ENCODE measurements around the gene TEX101. TPM values are rescaled to one million over a fixed set of nuclear protein-coding genes. Genes with fewer than 3 reads are reported as not detected.
"Not testable (repeated sequence)": the region's sequence is repeated elsewhere in the genome, so short reads cannot be mapped to it uniquely, and the experiment has no call there.

TEX101 gene
- polyA plus RNA-seq (ENCODE audit: insufficient read length in 4 of 4), result under 1 TPM in 1 of 4 donors, not detected in 3; 0.06 TPM

GRCh38 chr19:43414554-43414953 lies at the start of gene TEX101:
Gene TEX101, plus strand, starts transcription at chr19:43414890. Its CDS starts 1,030 bp downstream, at chr19:43415920.
- no peak for DNase-seq (ENCODE audit: low read depth in 4 of 4, low spot score in 2 of 4)

GRCh38 chr19:43365677-43366076 lies 49.0 kb upstream of the TEX101 start:
- not testable (repeated sequence) for DNase-seq (ENCODE audit: low read depth in 4 of 4, low spot score in 2 of 4)

DNA sequence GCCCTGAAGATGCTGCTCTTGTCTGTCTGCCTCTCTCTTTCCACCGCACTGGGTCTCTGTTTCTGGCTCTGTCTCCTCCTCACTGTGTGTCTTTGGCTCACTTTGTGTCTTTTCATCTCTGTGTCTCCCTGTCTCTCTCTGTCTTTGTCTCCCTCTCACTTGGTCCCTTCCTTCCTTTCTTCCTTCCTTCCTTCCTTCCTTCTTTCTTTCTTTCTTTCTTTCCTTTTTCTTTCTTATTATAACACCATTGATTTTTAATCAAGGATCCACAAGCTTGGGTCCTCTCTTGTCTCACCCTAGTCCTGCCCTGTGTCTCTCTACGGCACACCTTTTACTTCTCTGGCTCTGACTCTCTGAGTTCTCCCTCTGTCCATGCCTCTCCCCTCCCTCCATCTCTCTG lies 46.9 kb upstream of the TEX101 start:
- DNase-seq (ENCODE audit: low read depth in 4 of 4, low spot score in 2 of 4), result no peak

DNA sequence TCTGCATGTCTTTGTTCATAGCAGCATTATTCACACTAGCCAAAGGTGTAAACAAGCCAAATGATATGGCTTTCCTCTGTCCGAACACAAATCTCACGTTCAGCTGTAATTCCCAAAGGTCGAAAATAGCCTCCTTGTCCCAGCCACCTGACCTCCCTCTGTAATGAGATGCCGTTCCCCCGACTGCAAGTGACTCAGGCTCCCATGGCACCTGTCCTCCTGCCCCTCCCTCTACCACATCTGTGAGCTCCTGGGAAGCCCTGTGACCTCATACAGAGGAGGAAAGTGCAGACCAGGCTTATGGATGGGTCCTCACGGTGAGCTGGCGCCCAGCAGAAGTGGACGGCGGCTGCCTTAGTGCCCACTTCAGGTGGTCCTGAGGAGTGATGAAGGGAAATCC lies 45.8 kb upstream of the TEX101 start:
- DNase-seq (ENCODE audit: low read depth in 4 of 4, low spot score in 2 of 4), result not testable (repeated sequence)

- DNase-seq (ENCODE audit: low read depth in 4 of 4, low spot score in 2 of 4), result no peak
These were observed 42.8 kb upstream of the TEX101 start for GRCh38 chr19:43371909-43372308.

DNA sequence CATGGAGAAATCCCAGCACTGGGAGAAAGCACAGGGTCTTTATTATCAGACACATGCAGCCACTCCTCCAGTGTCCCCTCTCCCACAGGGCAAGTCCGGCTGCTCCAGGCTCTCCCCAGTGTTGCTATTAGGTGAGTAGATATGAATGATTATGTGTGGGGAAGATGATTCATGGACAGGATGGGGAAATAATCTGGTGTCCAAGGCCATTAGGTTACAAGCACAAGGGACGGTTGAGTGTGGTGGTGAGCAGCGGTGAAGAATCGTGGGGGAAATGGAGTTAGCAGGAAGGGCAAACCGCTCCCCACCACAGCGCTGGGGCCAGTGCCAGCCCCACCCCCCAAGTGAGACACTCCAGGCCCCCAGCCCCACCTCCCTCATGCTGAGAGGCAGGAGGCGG lies 42.2 kb upstream of the TEX101 start:
- no peak for DNase-seq (ENCODE audit: low read depth in 4 of 4, low spot score in 2 of 4)

- DNase-seq (ENCODE audit: low read depth in 4 of 4, low spot score in 2 of 4), result not testable (repeated sequence)
These were observed 37.1 kb upstream of the TEX101 start for GRCh38 chr19:43377624-43378023.

DNA sequence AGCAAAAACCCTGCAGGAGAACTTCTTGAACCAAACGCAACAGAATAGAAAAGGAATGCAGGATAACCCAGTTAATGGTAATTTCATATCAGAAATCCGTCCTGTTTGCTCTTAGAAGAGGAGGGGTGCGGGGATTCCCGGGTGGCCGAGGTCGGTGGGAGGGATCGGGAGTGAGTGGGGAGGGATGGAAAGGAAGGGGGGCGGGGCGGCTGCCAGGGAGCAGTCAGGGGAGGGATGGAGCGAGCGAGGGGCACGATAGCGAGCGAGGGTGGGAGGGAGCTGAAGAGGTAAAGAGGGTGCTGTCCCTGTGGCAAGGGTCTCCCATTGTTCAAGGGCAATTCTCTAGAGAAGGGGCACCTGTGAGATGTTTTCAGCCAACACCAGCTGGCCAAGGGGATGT lies 34.7 kb upstream of the TEX101 start:
- DNase-seq (ENCODE audit: low read depth in 4 of 4, low spot score in 2 of 4), result no peak

DNA sequence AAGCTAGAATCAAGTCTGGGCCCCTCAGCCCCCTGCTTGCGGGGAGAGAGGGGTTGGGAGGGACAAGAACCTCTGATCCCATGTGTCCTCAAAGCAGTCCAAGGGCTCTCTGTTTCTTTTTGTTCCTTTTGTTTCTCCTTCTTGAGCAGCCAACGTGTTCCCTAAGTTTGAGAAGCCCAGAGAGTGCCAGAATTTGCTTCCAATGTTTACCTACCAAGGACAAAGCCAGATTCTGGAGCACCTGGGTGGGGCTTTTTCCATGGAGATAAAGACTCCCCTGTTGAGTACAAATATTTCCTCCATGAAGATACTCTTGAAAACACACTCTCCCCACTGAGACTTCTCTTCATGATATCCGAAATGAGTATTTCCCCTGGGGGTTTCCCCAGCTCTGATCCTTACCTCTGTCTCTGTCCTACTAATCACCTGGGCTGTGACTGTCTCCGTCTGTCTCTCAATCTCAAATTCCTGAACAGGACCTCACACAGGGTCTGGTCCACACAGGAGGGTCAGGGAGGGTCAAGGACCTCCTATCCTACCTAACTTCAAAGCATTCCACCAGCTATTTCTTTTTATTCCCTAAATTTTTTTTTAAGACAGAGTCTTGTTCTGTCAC lies 33.8 kb upstream of the TEX101 start:
- DNase-seq (ENCODE audit: low read depth in 4 of 4, low spot score in 2 of 4), result no peak

DNA sequence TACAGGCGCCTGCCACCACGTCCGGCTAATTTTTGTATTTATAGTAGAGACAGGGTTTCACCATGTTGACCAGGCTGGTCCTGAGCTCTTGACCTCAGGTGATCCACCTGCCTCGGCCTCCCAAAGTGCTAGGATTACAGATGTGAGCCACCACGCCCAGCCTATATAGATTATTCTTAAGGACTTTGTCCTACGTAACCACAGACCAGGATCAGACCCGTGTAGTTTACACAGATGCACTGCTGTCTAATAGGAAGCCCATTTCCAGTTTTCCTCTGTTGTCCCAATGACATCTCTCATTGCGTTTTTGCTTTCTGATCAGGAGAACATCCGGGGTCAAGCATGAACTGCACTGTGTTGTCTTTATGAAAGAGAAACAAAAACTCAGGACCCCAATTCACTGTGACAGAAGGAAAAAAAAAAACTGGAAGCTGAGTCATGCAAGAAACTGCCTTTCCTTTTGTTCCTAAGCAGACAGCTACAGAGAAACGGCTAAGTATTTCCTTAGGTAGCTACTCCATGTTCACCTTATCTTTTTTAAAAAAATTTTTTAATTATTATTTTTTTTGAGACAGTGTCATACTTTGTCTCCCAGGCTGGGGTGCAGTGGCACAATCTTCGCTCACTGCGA lies 32.0 kb upstream of the TEX101 start:
- not testable (repeated sequence) for DNase-seq (ENCODE audit: low read depth in 4 of 4, low spot score in 2 of 4)

DNA sequence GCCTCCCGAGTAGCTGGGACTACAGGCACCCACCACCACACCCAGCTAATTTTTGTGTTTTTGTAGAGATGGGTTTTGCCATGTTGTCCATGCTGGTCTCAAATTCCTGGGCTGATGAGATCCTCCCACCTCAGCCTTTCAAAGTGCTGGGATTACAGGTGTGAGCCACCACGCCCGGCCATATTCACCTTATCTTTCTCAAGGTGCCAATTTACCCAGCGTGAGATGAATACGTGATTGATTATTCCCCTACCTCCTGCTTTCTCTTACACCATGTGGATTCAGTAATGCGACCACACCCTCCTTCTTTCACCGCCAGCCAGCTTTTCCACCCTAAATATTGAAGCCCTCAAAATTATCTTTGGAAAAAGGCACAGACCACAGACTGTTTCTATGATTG lies 31.4 kb upstream of the TEX101 start:
- not testable (repeated sequence) for DNase-seq (ENCODE audit: low read depth in 4 of 4, low spot score in 2 of 4)

DNA sequence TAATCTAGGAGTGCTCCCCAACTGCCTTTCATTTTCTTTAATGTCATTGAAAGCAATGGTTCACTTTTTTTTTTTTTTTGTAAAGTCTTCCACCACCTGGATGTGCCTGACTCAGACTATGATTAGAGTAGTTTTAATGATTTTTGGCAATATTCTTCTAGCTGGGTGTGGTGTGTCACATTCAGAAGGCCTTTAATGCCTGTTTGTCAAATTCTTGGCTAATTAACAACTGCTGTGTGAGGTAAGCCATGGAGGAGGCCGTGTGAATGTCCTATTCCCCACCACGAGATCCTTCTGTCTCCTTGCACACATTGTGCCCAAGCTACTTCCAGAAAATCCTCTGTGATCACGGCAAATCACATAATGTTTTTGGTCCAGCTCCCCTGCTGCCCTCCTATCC lies 30.9 kb upstream of the TEX101 start:
- not testable (repeated sequence) for DNase-seq (ENCODE audit: low read depth in 4 of 4, low spot score in 2 of 4)

- DNase-seq (ENCODE audit: low read depth in 4 of 4, low spot score in 2 of 4), result peak in 1 of 4 donors; percentile 0
These were observed 23.7 kb upstream of the TEX101 start for GRCh38 chr19:43390903-43391551.

- DNase-seq (ENCODE audit: low read depth in 4 of 4, low spot score in 2 of 4), result not testable (repeated sequence)
These were observed 23.1 kb upstream of the TEX101 start for GRCh38 chr19:43391552-43391935.

- DNase-seq (ENCODE audit: low read depth in 4 of 4, low spot score in 2 of 4), result not testable (repeated sequence)
These were observed 21.2 kb upstream of the TEX101 start for GRCh38 chr19:43393501-43393900.

- no peak for DNase-seq (ENCODE audit: low read depth in 4 of 4, low spot score in 2 of 4)
These were observed 19.1 kb upstream of the TEX101 start for GRCh38 chr19:43395561-43395960.

- no peak for DNase-seq (ENCODE audit: low read depth in 4 of 4, low spot score in 2 of 4)
These were observed 8.4 kb upstream of the TEX101 start for GRCh38 chr19:43406297-43406696.

GRCh38 chr19:43407416-43408005 lies 7.2 kb upstream of the TEX101 start:
- no peak for DNase-seq (ENCODE audit: low read depth in 4 of 4, low spot score in 2 of 4)

- DNase-seq (ENCODE audit: low read depth in 4 of 4, low spot score in 2 of 4), result no peak
These were observed 6.6 kb upstream of the TEX101 start for GRCh38 chr19:43408043-43408442.

DNA sequence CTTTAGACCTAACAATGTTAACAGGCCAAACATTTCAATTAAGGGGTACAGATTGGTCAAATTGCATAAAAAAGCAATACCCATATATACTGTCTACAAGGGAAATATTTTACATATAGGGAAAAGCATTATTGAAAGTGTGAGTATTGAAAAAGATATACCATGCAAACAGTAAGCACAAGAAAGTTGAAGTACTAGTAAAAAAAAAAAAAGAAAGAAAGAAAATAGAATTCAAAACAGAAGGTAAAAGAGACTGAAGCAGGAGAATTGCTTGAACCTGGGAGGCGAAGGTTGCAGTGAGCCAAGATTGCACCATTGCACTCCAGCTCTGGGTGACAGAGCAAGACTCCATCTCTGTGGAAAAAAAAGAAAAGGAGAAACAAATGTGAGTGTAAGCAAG lies 5.3 kb upstream of the TEX101 start:
- DNase-seq (ENCODE audit: low read depth in 4 of 4, low spot score in 2 of 4), result no peak

DNA sequence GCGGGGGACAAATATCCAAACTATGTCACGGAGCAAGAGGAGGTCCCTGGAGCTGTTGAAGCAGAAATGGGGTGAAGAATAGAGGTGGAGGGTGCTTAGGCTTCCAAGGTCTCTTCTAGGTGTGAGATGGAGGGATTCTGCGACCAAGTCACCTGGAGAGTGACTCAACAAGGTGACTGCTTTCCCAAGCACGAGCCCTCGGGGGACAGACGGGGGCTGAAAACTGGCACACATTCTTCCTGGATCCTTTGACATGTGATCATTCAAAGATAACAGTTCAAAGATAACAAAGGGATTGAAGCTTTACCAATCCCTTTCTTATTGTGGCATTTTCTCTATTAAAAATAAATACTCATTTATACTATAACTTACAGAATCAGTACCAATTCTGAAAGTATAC lies 2.2 kb upstream of the TEX101 start:
- no peak for DNase-seq (ENCODE audit: low read depth in 4 of 4, low spot score in 2 of 4)
